Mucosa of descending colon (tissue), 3 donors: ENCODE results near the gene EOMES. TPM values are rescaled to one million over a fixed set of nuclear protein-coding genes. Genes with fewer than 3 reads are reported as not detected.

ENCODE experiments used
- ATAC-seq: fragments of 200-7000 bp; cut with Tn5 transposase; one replicate; pipeline ENCODE4 v1.9.1; 2020; ENCODE audit warnings: mild to moderate bottlenecking, moderate library complexity
- DNase-seq, 3 donors: peaks; one replicate each; pipeline ENCODE4 v3.0.0-alpha.2; 2020
- H3K36me3 ChIP-seq: fragments of 200-600 bp; one replicate; pipeline ENCODE4 v1.8.0; 2021; ENCODE audit warnings: low read depth, mild to moderate bottlenecking
- H3K4me1 ChIP-seq: fragments of 200-600 bp; one replicate; pipeline ENCODE4 v1.8.0; 2021; ENCODE audit warnings: low read depth, mild to moderate bottlenecking
- H3K4me3 ChIP-seq: fragments of 200-600 bp; one replicate; pipeline ENCODE4 v1.8.0; 2021; ENCODE audit warnings: mild to moderate bottlenecking
- H3K9me3 ChIP-seq: fragments of 200-600 bp; one replicate; pipeline ENCODE4 v1.8.0; 2021; ENCODE audit warnings: mild to moderate bottlenecking
- intact Hi-C, 2 donors: fragments of 100-400 bp; cut with DNase I in 1 of 2; cut with micrococcal nuclease in 1 of 2; formaldehyde crosslinking; loops; one replicate each; pipeline versions ENCODE4 v1.11.0 to v1.11.1; 2022; cut with DNase I, micrococcal nuclease
- total RNA-seq, 3 donors: library from RNA; stranded (reverse); fragmentation: NEBNext Ultra II Directional in 2 of 3; extraction: Animal tissue kit (Norgen Biotek cat#: 25700) in 2 of 3; gene quantifications; one replicate each; pipeline versions ENCODE4 v1.2.1 to v1.2.4, GENCODE V29; 2021 to 2023
- TF ChIP-seq, protein P1 (sequence below): fragments of 200-600 bp; IDR thresholded peaks from one replicate; pipeline ENCODE4 v1.8.0; 2022; ENCODE audit warnings: antibody characterized with exemption, mild to moderate bottlenecking
- donor health status: DM: no; HTN: no; CAD: no; lungs with moderate emphysema.
- donor health status: DM: no; HTN: no; CAD: no.
- donor health status: DM: no; HTN: yes; CAD: no.

The EOMES gene
- total RNA-seq, 3 donors from 2014 or later, result 0.32 to 0.46 TPM; not detected in 1

DNA sequence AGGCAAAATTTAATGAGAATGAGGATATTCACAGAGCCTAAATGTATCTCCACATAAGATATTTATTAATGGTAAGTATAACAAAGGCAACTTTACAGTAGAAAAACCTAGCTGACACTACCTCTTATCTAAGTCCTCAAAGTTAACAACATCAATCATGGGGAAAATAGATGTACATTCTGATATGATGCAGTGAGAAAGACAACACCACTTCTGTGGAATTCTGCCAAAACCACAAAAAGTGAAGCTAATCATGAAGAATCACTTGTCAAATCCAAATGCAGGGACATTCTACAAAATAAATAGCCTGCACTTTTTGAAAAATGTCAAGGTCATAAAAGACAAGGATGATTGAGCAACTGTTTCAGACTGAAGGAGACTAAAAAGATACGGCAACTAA, 27.5 kb upstream of the EOMES start:
- TF ChIP-seq, protein P1, sequence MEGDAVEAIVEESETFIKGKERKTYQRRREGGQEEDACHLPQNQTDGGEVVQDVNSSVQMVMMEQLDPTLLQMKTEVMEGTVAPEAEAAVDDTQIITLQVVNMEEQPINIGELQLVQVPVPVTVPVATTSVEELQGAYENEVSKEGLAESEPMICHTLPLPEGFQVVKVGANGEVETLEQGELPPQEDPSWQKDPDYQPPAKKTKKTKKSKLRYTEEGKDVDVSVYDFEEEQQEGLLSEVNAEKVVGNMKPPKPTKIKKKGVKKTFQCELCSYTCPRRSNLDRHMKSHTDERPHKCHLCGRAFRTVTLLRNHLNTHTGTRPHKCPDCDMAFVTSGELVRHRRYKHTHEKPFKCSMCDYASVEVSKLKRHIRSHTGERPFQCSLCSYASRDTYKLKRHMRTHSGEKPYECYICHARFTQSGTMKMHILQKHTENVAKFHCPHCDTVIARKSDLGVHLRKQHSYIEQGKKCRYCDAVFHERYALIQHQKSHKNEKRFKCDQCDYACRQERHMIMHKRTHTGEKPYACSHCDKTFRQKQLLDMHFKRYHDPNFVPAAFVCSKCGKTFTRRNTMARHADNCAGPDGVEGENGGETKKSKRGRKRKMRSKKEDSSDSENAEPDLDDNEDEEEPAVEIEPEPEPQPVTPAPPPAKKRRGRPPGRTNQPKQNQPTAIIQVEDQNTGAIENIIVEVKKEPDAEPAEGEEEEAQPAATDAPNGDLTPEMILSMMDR, result no peak
- intact Hi-C loops, result no loop called here
- DNase-seq, result no peak
- no peak for ATAC-seq
- no peak overlapping the region for H3K4me3 ChIP-seq
- H3K9me3 ChIP-seq, result no peaks in the 10 kb centered on the region
- H3K36me3 ChIP-seq, result no peaks in the 10 kb centered on the region
- H3K4me1 ChIP-seq, result no peaks in the 10 kb centered on the region

DNA sequence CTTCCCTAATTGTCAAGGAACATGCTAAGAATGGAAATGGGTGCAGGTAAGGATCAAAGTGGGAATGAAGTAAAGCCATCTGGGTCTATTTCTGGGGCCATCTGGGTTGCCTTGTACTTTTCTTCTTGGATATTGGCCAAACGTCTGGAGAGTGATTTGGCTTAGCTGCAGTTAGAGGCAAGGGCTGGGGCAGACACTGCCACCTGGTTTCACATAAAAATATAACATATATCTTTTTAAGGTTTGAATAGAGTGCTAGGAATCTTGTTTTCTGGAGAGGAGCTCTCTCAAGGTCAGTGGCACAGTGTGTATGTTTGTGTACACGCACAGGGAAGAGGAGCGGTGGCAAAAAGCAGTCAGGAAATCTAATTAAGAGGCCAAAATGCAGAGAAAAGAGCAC, 24.7 kb upstream of the EOMES start:
- TF ChIP-seq, protein P1, result no peak
- Histone ChIP-seq H3K4me1 (no peaks in the 10 kb centered on the region), H3K4me3 (no peak overlapping the region), H3K36me3 (no peaks in the 10 kb centered on the region), H3K9me3 (no peaks in the 10 kb centered on the region)
- ATAC-seq, result no peak
- DNase-seq, result no peak
- intact Hi-C loops, result no loop called here

DNA sequence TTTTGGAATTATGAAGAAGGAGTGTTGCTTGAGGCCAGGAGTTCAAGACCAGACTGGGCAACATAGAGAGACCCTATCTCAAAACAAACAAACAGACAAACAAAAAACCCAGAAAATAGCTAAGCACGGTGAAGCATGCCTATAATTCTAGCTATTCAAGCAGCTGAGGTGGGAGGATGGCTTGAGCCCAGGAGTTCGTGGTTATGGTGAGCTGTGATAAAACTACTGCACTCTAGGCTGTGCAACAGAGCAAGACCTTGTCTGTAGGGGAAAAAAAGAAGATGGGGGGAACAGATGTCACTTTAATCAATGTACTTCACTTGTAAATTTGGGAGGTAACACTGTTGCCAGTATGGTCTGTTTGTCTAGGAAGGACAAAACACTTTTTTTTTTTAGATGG, 18.7 kb upstream of the EOMES start:
- TF ChIP-seq, protein P1, result no peak
- Histone ChIP-seq H3K9me3 (no peaks in the 10 kb centered on the region), H3K4me3 (no peak overlapping the region), H3K36me3 (no peaks in the 10 kb centered on the region), H3K4me1 (no peaks in the 10 kb centered on the region)
- ATAC-seq (no peak), DNase-seq (no peak)
- intact Hi-C loops, result no loop called here

DNA sequence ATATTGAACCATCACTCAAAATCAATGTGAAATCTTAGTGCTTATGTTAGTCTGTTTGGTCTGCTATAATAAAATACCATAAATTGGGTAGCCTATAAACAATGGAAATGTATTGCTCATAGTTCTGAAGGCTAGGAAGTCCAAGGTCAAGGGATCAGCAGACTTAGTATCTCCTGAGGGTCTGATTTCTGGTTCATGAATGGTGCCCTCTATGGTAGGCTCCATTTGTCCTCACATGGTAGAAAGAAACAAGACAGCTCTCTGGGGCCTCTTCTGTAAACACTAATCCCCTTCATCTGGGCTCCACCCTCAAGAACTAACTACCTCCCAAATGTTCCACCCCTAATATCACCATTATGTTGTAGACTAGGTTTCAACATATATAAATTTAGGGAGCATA, 15.0 kb upstream of the EOMES start:
- Histone ChIP-seq H3K4me3 (no peak overlapping the region), H3K36me3 (no peaks in the 10 kb centered on the region), H3K4me1 (no peaks in the 10 kb centered on the region), H3K9me3 (no peaks in the 10 kb centered on the region)
- no peak for DNase-seq
- intact Hi-C loops, result no loop called here
- no peak for ATAC-seq
- TF ChIP-seq, protein P1, result no peak

DNA sequence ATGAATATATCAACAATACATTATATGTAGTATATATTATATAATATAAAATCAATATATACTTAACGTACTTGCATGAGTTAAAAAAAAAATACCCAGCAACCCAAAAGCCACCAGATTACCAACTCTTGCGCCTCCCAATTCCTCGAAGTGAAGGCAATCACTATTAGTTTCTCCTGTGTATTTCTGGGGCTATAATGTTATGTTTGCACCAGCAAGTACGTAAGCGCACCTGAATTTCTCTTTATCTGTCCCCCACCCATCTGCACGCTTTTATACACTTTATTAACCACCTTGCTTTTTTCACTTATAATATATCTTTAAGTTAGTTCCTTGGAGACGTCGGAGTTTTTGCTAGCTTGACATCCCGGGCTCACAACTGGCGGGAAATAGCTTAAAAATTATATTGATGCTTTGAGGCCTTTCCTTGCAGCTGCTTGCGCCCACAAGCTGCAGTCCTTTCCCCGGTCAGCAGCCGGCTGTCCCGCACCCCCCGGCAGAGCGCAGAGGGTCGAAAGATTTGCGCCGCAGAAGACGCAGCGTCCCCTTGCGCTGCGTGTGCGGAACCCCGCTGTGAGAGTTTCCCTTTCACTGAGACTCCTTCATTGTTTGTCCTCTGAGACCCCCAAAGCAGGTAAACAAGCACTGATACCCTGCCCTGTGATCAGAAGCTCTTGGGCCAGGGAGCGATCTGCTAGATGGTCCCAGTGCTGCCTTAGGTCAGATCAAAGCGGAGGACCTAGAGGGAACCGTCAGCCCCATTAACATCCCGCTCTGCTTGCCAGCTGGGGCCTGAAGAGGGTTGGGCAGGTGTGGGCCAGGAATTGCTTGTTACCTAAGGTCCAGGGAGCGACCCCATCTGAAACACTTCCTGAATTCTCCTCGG, 8.9 kb upstream of the EOMES start:
- Histone ChIP-seq H3K36me3 (no peaks in the 10 kb centered on the region), H3K4me3 (no peak overlapping the region), H3K4me1 (no peaks in the 10 kb centered on the region), H3K9me3 (no peaks in the 10 kb centered on the region)
- ATAC-seq, result no peak
- DNase-seq, result no peak
- TF ChIP-seq, protein P1, result no peak
- intact Hi-C loops, result no loop called here
